Measurements from ENCODE around the gene SATB1. TPM values are rescaled to one million over a fixed set of nuclear protein-coding genes. Genes with fewer than 3 reads are reported as not detected.

Gene SATB1
- total RNA-seq, 2 donors from 2014 or later: 33.0 to 48.7 TPM

GRCh38 chr3:18447720-18448119 is 22.6 kb upstream of the SATB1 start:
- no peak overlapping the region for H3K4me3 ChIP-seq
- no peaks in the 10 kb centered on the region for H3K36me3 ChIP-seq
- TF ChIP-seq CTCF (IDR thresholded peaks at IDR 0.05): no peak
- no peak for ATAC-seq (ENCODE audit: insufficient number of reproducible peaks, low FRiP score, low read depth)
- H3K27ac ChIP-seq: no peak overlapping the region
- H3K27me3 ChIP-seq (replicated peaks; ENCODE audit: insufficient read depth): no peaks in the 10 kb centered on the region
- H3K9me3 ChIP-seq: peaks cover 10% of the 10 kb centered on the region
- peaks cover 11 to 17% of the 10 kb centered on the region in 2 donors for H3K4me1 ChIP-seq (ENCODE audit: control insufficient read depth in 1 of 2, low read depth in 2 of 2)
- no peak for DNase-seq (ENCODE audit: low spot score)

GRCh38 chr3:18446149-18446825 is 21.1 kb upstream of the SATB1 start:
- peak overlapping the region; percentile 91 for H3K4me3 ChIP-seq
- TF ChIP-seq CTCF (IDR thresholded peaks at IDR 0.05): no peak
- no peak overlapping the region for H3K27ac ChIP-seq
- peaks cover 11 to 17% of the 10 kb centered on the region in 2 donors for H3K4me1 ChIP-seq (ENCODE audit: control insufficient read depth in 1 of 2, low read depth in 2 of 2)
- no peaks in the 10 kb centered on the region for H3K36me3 ChIP-seq
- ATAC-seq (ENCODE audit: insufficient number of reproducible peaks, low FRiP score, low read depth) (no peak), DNase-seq (ENCODE audit: low spot score) (no peak)
- H3K9me3 ChIP-seq: peaks cover 10% of the 10 kb centered on the region
- no peaks in the 10 kb centered on the region for H3K27me3 ChIP-seq (replicated peaks; ENCODE audit: insufficient read depth)

GRCh38 chr3:18445401-18446148 is 20.4 kb upstream of the SATB1 start:
- no peak for TF ChIP-seq CTCF (IDR thresholded peaks at IDR 0.05)
- Histone ChIP-seq H3K27me3 (replicated peaks; ENCODE audit: insufficient read depth) (no peaks in the 10 kb centered on the region), H3K4me3 (peak overlapping the region; percentile 91), H3K36me3 (no peaks in the 10 kb centered on the region), H3K9me3 (peaks cover 10% of the 10 kb centered on the region), H3K27ac (no peak overlapping the region), H3K4me1 (ENCODE audit: control insufficient read depth in 1 of 2, low read depth in 2 of 2) (peaks cover 11 to 17% of the 10 kb centered on the region in 2 donors)
- DNase-seq (ENCODE audit: low spot score): no peak
- no peak for ATAC-seq (ENCODE audit: insufficient number of reproducible peaks, low FRiP score, low read depth)

GRCh38 chr3:18444595-18445400 is 19.7 kb upstream of the SATB1 start:
- Histone ChIP-seq H3K4me3 (peak overlapping the region; percentile 91), H3K27ac (peak overlapping the region in 1 of 2 donors; percentile 29), H3K9me3 (peaks cover 10% of the 10 kb centered on the region), H3K36me3 (no peaks in the 10 kb centered on the region), H3K4me1 (ENCODE audit: control insufficient read depth in 1 of 2, low read depth in 2 of 2) (peaks cover 11 to 17% of the 10 kb centered on the region in 2 donors), H3K27me3 (replicated peaks; ENCODE audit: insufficient read depth) (no peaks in the 10 kb centered on the region)
- ATAC-seq (ENCODE audit: insufficient number of reproducible peaks, low FRiP score, low read depth) (no peak), DNase-seq (ENCODE audit: low spot score) (no peak)
- TF ChIP-seq CTCF (IDR thresholded peaks at IDR 0.05): peak; percentile 12
